UCSD-AML1 (cell line): ENCODE results near the gene NT5C1A.

Experiments used
- DNase-seq: peaks from one replicate; lab custom pipeline; 2025; ENCODE audit not compliant: unreplicated experiment; lab: John Stamatoyannopoulos, UW

NT5C1A gene

GRCh38 chr1:39639305-39640130 is 32.4 kb downstream of the NT5C1A start, which contains the start of gene HEYL:
TSS of gene HEYL (minus strand) at chr1:39639643. CDS start at chr1:39639625, 18 bp downstream.
- peak; percentile 89 for DNase-seq

DNA sequence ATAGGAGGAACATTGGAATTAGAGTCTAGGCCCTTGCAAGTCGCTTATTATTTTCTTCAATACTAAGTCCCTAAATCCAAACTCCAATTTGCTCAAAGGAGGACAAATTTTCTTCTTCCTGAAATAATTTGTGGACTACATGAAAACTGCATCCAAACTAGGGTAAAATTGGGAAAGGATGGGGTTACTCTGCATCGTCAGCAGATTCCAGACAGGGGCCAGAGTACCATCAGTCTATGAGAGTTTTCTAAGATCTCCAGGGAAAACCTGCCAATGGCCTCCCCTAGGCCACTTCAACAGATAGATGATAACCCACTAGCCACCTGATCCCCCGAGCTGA is 33.0 kb downstream of the NT5C1A start:
- DNase-seq: no peak

GRCh38 chr1:39637361-39637760 is 34.5 kb downstream of the NT5C1A start:
- DNase-seq: no peak

GRCh38 chr1:39635871-39636210 is 36.1 kb downstream of the NT5C1A start:
- DNase-seq: no peak

- DNase-seq: no peak
Measured at GRCh38 chr1:39635205-39635870, 36.6 kb downstream of the NT5C1A start.

- no peak for DNase-seq
Measured at GRCh38 chr1:39633422-39633821, 38.5 kb downstream of the NT5C1A start.

DNA sequence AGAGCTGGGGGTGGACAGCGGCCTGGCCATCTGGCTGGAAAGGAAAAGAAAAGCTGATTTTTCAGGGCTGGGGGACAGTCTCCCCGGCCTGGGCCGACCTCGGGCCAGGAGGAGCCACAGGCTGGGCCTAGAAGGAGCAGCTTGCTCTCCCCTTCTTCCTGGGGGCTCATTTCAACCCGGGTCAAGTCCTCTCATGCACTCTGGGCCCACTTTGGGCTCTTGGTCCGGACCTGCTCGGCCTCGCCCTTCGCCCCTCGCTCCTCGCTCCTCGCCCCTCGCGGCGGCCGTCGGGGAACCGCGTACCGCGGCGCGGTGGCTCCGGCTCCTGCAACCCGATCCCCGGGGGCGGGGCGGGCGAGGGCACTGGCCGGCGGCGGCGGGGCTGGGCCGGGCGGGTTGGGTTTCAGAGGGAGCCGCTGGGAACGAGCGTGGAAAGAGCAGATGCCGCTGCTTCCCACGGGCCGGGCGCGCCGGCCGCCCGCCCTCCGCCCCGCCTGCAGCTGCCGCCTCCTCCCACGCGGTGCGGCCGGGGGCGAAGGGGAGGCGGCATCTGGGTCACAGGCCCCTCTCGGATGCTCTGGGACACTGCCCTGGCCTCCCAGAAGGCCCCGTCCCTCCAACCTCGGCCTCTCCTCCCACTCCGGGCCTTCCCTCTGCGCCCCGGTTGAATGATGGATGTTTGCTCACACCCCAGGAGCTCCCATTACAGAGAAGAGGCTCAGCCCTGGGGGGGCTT is 39.1 kb downstream of the NT5C1A start:
- DNase-seq: no peak

DNA sequence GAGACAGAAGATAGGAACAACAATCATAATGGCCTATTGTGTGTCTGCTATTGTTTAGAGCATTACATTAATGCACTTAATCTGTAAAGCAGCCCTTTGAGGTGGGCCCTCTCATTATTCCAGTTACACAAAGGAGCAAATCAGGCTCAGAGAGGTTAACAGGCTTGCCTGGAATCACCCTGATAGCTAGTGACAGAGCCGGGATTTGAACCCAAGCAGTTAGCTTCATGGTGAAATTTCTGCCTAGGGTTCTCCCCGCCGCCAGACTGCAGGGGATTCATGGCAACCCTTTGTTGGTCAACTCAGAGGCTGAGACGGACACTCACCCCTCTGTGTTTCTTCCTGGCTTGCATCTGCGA is 39.6 kb downstream of the NT5C1A start:
- DNase-seq: no peak

DNA sequence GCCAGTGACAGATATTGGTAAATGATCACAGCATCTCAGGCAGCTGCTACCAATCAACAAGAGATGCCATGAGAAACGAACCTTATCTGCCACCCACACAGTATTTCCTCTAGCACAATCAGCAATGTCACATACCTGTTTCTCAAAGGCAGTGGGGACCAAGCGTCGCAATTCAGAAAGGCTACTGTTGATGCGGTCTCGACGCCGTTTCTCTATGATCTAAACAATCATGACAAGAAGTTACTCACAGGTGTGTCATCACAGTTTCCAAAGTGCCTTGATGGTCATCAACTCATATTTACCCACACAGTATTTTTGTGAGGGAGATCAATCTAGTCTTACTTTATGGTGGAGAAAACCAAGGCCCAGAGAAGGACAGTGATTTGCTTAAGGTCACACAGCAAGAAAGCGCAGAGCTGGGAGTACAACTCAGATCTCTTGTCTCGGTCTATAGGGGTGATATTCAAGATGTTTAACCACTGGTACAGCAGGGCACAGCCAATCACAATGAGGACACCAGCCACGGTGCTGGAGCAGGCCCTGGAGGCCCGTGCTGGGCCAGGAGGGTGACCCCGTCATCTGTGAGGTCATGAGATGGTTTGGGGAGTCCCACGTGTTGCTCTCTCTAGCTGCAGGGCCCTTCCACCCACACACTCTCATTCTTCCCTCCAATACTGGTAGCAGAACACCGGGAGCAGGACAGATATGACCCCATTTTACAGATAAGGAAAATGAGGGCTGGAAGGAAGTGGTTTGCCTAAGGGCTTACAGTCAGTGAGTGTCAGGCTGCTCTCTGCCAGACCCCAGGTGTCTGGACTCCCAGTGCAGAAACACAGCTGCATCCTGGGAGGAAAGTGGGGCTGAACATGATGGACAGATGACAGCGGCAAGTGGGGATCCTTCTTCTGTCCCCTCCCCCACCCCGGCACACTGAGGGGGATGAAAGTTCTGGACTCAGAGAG is 40.3 kb downstream of the NT5C1A start:
- no peak for DNase-seq

DNA sequence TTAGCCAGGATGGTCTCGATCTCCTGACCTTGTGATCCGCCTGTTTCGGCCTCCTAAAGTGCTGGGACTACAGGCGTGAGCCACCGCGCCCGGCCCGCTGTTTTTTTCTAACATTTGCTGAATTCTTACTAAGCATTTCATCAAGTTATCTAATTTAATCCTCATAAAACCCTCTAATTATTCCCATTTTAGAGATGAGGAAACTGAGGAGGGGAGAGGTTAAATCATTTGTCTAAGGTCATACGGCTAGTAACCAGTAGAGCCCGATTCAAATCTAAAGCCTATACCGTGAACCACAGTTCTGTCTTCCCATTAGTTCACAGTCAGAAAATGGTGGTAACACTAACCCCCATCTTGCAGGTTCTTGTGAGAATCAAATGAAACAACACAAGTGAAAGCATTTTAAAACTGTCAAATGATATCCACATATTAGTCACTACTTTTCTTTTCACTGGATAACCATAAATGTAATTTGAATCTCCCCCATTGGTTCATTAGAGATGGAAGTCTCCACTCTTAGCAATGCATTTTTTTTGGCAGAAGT is 43.0 kb downstream of the NT5C1A start:
- DNase-seq: no peak

GRCh38 chr1:39626646-39627045 is 45.3 kb downstream of the NT5C1A start:
- no peak for DNase-seq

GRCh38 chr1:39625462-39626273 is 46.2 kb downstream of the NT5C1A start:
- DNase-seq: no peak

DNA sequence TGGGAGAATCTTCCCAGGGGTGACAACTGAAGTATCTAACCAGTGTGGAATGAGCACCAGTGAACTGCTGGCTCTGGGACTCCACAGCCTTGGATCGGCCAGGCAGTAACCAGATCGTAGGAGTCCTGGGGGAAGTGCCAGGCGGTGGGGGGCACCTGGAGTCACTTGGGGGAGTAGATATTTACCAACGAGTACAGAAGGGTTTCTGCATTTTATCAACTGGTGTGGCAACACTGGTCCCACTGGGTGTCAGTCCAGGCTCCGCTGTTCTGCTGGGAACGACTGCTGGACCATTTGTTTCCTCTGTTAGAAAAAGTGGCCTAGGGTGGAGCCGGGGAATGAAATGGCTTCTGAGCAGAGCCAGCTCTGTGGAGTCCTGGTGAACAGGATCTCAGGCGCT is 46.9 kb downstream of the NT5C1A start:
- no peak for DNase-seq

DNA sequence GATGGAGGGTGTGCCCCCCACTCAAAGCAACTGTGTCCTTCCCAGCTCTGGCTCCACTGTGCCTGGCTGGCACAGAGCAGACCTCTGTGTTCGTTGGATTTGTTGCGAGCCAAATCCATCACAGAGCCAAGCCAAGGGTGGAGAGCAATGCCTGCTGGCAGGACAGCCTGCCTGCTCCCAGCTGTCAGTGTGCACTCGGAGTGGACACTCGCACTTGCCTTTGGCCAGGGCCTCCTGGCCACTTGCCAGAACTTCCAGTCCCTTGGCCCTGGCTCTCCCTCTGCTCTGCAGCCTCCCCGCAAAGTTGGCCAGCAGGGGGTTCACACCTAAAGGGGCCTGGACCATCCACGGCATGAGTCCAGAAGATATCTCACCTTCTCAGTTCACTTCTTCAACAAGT is 48.9 kb downstream of the NT5C1A start:
- DNase-seq: no peak

DNA sequence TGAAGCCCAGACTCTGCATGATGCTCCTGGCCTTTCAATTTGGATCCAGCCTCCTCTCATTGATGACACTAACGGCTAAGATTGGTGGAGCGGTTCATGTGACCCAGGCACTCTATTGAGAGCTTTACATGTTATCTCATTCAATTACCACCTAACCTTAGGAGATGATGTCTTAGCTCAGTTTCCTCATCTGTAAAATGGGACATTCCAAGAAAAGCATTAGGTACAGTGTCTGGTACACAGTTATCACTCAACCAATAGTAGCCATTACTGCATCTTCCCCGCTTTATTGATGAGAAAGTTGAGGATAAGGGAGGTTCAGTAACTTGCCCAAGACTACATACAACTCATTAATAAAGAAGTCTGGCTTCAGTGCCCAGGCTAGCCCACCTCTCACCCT is 49.5 kb downstream of the NT5C1A start:
- no peak for DNase-seq

GRCh38 chr1:39620659-39621165 is 51.2 kb downstream of the NT5C1A start:
- no peak for DNase-seq

- DNase-seq: no peak
Measured at GRCh38 chr1:39617488-39618049, 54.3 kb downstream of the NT5C1A start.

DNA sequence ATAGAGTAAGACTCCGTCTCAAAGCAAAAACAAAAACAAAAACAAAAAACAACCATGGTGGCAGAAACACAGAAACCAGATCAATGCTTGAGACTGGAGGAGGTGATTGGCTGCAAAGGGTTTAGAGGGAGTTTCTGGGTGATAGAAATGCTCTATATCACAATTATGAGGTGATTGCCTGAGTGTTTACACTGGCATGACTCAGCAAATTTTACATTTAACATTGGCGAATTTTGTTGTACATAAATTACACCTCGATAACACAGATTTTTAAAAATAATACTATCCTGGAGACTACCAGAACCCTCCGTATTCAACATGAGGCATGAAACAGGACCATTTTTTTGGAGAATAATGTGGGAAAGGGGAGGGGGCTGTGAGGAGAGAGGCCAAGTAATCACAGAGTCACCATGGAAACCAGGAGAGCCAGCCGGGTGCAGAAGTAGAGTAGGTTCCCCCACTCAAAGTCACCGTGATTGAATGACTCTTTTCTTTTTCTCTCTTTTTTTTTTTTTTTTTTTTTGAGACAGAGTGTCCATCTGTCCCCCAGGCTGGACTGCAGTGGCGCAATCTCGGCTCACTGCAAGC is 56.7 kb downstream of the NT5C1A start:
- DNase-seq: no peak

GRCh38 chr1:39614488-39614887 is 57.4 kb downstream of the NT5C1A start:
- DNase-seq: no peak
